NCI-H1694 treated with DMSO at 0.1 percent for 48 hours (cell line): ENCODE results near the gene P3H2.

ENCODE experiments used
- DNase-seq: peaks from one replicate; lab custom pipeline; 2025; lab: John Stamatoyannopoulos, UW

P3H2 gene

GRCh38 chr3:190051641-190052040, 69.1 kb downstream of the P3H2 start:
- DNase-seq = no peak

DNA sequence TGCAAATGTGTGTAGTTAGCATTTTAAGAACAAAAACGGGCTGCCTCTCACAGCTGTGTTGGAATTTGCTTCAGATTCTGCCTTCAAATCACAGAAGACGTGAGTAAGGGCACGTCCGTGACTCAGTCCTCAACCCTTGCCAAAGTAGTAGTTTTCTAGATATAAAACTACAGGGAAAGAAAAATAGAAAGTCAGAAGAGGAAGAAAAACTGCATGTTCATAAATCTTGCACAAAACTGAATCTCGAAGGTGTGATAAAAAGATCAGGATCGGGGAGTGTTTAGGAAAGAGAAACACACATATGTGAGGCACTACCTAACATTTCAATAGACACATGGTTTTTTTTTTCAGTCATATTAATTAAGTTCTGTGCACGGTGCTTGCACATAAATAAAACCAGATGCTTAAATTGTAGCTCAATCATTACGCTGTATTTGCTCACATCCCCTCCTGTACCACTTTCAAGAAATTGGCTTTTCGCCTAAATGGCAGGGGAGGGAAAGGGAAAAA, 71.7 kb downstream of the P3H2 start:
- DNase-seq = no peak

DNA sequence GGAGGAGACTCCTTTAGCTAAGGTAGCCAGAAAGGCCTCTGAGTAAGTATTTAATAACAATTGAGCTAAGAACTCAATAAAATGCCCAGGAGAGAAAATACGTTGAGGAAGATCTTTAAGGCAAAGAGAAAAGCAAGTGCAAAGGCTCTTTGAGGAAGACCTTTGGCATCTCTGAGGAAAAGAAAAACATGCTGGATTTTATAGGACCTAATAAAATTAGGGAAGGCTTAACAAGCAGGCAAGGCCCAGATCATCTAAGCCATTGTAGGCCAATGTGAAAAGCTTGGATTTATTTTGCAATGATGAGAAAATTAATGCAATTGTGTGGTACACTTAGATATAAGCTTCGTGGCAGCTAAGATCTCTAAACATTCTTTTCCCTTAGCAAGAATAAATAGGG, 75.7 kb downstream of the P3H2 start:
- no peak for DNase-seq

DNA sequence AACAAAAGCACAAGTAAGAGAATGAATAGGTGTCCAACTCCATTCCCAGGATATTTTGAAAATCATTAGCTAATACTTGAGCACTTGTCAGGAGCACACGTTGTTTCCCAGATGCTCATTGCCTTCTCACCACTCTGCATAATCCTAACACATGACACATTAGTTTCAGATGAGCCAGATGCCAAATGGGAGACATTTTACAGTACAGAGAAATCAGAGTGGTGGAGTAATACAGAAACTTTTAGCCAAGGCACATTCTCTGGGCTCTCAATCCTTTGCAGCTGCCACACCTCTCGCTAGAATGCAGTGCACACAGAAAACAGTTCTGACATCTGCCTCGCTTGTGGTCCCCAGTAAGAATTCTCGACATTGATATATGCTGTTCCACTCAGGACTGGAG, 76.6 kb downstream of the P3H2 start:
- DNase-seq = no peak

GRCh38 chr3:190043741-190044140, 77.0 kb downstream of the P3H2 start:
- DNase-seq = no peak

GRCh38 chr3:190042558-190042957, 78.1 kb downstream of the P3H2 start:
- DNase-seq = no peak

DNA sequence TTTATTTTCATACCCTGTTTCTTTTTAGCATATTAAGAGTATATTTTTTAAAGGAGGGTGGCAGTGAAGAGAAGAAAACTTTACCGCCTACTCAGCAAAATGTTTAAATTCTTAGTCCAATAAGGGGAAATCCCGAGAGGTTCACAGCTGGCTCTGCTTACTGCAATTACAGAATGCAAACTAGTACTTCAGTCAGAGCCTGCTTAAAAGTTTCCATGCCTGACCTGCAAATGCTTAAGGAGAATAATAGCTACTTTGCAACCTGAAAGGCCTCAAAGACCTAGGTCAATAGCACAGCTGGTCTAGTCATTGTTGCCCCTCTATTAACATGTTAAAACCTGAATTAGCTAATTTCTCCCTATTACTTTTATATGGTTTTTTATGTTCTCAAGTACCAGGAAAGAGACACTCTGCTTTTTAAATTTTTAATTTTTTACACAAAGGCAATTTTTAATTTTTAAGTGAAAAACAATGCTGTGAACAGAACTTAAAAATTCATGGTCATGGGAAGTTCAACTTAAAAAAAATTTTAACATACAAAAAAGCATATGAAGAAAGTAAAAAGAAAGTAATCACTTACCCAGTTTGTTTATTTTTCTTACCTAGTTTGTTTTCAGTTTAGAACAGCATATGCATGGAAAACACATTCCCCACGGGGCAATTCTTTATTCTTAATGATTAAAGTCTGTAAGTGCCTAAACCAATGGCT, 79.2 kb downstream of the P3H2 start:
- no peak for DNase-seq

DNA sequence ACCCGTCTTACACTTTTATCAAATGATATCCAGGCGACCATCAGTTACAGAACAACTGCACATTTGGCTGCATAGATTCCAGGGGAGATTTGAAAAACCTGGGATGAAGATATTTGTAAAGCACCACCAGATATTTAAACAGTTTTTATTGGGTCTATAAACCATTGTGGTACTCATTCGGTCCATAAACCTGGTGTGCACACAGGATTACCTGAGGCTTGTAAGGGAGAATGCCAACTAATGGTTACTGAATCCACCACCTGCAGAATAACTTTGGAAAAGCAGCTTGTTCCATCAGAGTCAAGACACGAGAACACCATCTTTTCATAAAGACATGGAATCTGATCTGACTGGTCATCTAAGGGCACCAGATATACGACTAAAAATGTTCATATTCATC, 80.6 kb downstream of the P3H2 start:
- DNase-seq = no peak

GRCh38 chr3:190038050-190038933, 82.4 kb downstream of the P3H2 start:
- no peak for DNase-seq

- no peak for DNase-seq
Observed at GRCh38 chr3:190036631-190037030, 84.1 kb downstream of the P3H2 start.

DNA sequence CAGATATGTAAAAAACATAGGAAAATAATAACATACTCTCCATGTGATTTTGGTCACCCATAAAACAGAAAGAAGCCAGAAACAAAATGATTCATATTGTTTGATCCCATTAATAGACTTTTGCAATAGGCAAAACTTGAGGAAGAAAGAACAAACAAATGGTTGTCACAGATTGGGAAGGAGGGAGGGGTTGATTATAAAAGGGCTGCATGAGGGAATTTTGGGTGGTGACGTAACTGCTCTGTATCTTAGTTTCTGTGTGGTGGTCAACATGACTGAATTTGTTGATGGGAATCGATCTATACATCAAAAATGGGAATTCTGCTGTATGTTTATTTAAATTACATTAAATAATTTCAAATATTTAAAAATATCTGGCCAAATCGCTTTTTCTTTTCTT, 86.3 kb downstream of the P3H2 start:
- no peak for DNase-seq

- no peak for DNase-seq
Observed at GRCh38 chr3:190032923-190033322, 87.8 kb downstream of the P3H2 start.

DNA sequence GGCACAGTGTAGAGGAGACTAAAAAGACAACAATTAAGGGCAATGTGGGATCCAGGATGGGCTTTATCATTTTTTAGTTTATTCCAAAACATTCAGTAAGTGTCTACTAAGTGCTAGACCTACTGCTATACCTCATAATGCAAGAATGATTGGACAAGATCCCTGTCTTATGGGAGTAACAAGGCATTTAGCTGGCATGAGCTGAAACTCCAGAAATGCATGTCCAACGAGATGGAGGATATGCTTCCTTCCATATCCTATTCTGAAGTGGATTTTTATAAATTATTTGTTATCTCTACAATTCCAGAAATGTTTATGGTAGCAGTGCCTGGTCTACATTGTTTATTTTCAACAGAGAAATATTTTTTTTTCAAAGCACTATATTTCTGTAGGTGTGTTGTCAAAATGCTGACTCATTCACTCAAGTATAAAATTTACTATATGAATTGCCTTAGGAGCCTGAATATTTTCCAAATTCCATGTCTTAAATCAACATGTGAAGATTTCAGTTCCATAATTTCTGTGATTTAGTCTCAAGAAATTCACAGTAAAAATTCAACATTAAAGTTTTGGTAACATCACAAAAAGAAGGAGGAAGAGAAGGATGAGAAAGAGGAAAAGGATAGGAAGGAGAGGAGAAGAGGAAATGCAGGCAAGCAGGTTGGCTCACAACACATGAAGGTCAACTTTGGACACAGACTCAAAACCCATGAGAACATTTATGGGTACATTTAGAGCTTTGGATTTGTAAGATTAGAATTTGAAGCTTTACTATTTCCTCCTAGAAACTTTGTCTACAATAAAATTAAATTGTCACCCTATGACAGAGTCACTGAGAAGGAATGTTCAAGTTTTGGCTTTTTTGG, 88.6 kb downstream of the P3H2 start:
- DNase-seq = no peak

- DNase-seq = no peak
Observed at GRCh38 chr3:190027116-190027515, 93.6 kb downstream of the P3H2 start.

GRCh38 chr3:190026154-190026553, 94.5 kb downstream of the P3H2 start:
- no peak for DNase-seq

DNA sequence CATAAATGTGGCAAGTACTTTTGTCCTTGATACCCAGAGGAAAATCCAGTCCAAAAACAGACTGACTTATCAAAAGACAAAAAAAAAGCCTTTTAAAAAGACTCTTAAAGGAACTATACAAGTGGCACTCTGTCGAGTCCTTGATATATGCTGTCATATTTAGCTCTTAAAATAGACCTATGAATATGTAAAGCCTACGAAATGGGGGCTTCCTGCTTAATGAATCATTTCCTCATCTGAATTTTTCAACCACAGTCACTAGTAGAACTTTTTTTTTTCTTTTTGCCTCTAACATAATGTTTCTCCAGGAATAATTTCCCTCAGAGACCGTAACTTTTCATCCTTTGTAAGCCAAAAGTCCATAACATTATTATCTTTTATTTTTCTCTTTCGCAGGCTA, 95.8 kb downstream of the P3H2 start:
- DNase-seq = no peak

DNA sequence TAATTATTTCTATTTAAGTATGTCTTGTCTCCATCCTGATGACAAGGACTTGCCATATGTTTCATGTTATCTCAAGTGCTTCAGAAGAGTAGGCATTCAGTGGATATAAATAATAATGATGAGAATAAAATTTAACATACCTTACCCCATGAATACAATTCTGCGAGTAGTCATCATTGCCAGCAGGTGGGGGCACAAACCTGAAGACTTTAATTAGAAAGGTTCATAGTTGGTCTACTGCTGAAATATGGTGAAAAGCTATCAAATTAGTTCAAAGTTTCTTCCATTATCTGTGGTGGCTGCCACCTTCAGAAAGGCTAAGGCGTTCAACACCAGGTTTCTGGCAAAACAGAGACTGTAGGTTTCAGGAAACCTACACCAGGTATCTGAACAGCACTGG, 100.9 kb downstream of the P3H2 start:
- no peak for DNase-seq

DNA sequence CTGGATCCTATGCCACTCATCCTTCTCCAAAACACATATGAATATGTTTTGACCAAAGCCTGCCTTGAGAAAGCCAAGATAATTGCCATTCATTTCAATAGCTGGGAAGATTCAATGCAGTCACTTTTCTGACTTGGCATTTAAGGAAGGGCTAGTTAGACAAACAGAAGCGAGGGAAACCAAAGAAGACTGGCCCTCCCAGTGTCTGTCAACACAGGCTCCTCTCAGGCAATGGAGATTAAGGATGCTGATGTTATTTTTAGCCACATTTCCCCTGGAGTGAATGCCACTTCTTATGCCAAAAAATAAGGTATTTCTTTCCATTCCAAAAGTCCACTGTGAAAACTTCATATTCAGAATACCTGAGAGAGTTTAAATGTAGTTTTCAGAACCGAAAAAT, 101.7 kb downstream of the P3H2 start:
- DNase-seq = no peak

DNA sequence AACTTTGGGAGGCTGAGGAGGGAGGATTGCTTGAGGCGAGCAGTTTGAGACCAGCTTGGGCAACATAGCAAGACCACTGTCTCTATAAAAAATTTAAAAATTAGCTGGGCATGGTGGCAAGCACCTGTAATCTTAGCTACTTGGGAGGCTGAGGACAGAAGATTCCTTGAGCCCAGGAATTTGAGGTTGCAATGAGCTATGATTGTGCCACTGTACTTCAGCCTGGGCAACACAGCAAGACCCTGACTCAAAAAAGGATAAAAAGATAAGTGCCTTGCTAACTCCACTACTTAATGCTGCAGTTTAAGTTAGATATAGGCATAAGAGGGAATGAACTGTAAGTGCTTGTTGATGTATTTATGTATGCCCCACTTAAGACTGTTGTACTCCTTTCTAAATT, 102.2 kb downstream of the P3H2 start:
- DNase-seq = no peak

DNA sequence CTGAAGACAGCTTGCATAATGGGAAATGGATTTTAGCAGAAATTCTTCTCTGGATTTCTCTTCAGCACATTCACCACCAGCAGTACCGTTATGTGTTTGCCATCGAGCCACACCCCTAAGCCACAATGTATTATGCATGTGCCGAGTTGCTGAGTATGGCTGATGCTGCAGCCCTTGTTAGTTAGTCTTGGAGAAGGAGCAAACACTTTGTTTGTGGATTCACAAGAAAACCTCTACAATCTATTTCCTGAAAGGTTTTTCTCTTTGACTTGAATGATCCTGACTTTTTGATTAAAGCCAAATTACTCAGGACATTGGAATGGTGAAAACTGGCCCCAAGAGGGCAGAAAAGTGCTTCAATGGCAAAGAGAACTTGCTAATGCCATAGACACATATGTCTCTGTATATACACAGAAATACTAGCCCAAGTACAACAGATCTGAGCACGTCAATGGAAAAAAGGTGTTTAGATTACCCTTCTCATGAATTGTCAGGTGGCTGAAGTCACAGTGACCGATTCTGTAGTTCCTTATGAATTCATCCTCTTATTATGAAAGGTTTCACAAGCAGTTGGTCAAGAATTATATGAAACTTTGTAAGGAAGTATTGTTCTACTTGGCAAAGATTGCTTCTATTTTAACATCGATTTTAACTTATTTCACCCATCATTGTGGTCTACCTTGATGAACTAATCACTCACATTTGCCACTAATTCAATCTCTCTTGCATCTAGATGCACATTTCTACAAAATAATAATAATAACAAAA, 103.0 kb downstream of the P3H2 start:
- DNase-seq = no peak

DNA sequence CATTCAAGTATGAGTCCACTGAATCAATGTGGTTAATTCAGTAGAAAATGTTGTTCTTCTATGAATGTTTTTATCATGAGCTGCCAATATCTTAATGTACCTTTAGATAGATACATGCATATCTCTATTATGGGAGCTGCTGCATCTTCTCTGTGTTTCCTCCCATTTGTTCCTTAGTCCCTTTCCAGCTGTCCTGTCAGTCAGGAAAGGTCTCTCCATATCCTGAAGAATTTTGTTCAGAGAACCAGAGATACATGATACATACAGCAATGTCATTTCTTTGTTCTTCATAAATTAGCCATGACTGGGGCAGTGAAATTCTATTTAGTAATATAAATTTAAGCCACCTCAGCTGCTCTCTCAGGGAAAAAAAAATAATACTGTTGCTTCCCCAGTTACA, 103.7 kb downstream of the P3H2 start:
- no peak for DNase-seq

DNA sequence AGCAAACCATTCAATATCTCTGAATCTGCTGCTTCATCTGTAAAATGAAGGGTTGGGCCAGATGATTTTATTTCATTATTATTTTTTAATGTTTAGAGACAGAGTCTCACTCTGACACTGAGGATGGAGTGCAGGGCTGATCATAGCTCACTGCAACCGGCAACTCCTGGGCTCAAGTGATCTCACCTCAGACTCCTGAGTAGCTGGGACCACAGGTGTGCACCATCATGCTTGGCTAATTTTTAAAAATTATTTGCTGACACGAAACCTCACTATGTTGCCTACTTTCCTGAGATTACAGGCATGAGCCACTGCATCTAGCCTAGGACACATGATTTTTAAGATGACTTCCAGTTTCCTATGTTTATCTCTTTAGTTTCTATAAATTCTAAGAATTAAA, 105.8 kb downstream of the P3H2 start:
- no peak for DNase-seq
